Stimulated activated effector memory CD8-positive, alpha-beta T cell treated with anti-CD3 and anti-CD28 coated beads, Interleukin-12 subunit alpha, Interleukin-12 subunit beta, amount 100 ng/mL, for 72 hours (primary cell): Measurements from ENCODE around the gene TMEM33.
A peak's percentile ranks its signal among the peaks of the same experiment; 100 is the strongest.

Experiments
- ATAC-seq: fragments of 150-1000 bp; cut with Tn5 transposase; 2 replicates; pipeline ENCODE4 v1.10.0; 2021
- DNase-seq, 2 donors: peaks; one replicate each; pipeline ENCODE4 v3.0.0; 2021 to 2022; ENCODE audit warnings: low spot score in 2 of 2
- H3K27ac Mint-ChIP-seq: one replicate; pipeline ENCODE4 v1.8.0; 2022; ENCODE audit warnings: mild to moderate bottlenecking, mixed read lengths
- H3K36me3 Mint-ChIP-seq: one replicate; pipeline ENCODE4 v1.8.0; 2022; ENCODE audit warnings: mild to moderate bottlenecking, mixed read lengths
- H3K4me1 Mint-ChIP-seq: one replicate; pipeline ENCODE4 v1.8.0; 2022; ENCODE audit warnings: mixed read lengths
- H3K4me3 Mint-ChIP-seq: one replicate; pipeline ENCODE4 v1.8.0; 2022; ENCODE audit warnings: mild to moderate bottlenecking, mixed read lengths
- H3K9me3 Mint-ChIP-seq: one replicate; pipeline ENCODE4 v1.8.0; 2022; ENCODE audit warnings: mixed read lengths

Gene TMEM33

GRCh38 chr4:41975341-41975740 is 40.1 kb downstream of the TMEM33 start:
- Mint-ChIP-seq H3K4me3 (no peak overlapping the region), H3K4me1 (no peaks in the 10 kb centered on the region), H3K36me3 (no peaks in the 10 kb centered on the region), H3K27ac (no peak overlapping the region), H3K9me3 (no peaks in the 10 kb centered on the region)
- ATAC-seq (no peak), DNase-seq (no peak)

- Mint-ChIP-seq H3K9me3 (no peaks in the 10 kb centered on the region), H3K27ac (no peak overlapping the region), H3K36me3 (no peaks in the 10 kb centered on the region), H3K4me3 (no peak overlapping the region), H3K4me1 (no peaks in the 10 kb centered on the region)
- no peak for ATAC-seq
- DNase-seq, result no peak
These were observed 41.7 kb downstream of the TMEM33 start for GRCh38 chr4:41976775-41977516.

GRCh38 chr4:41977709-41978108 is 42.5 kb downstream of the TMEM33 start:
- ATAC-seq (no peak), DNase-seq (no peak)
- H3K27ac Mint-ChIP-seq, result no peak overlapping the region
- H3K4me1 Mint-ChIP-seq, result no peaks in the 10 kb centered on the region
- no peaks in the 10 kb centered on the region for H3K36me3 Mint-ChIP-seq
- no peak overlapping the region for H3K4me3 Mint-ChIP-seq
- H3K9me3 Mint-ChIP-seq, result no peaks in the 10 kb centered on the region

- H3K4me1 Mint-ChIP-seq, result no peaks in the 10 kb centered on the region
- H3K27ac Mint-ChIP-seq, result no peak within 1 kb of the TSS
- H3K9me3 Mint-ChIP-seq, result no peaks in the 10 kb centered on the region
- ATAC-seq (no peak), DNase-seq (no peak)
- no peaks in the 10 kb centered on the region for H3K36me3 Mint-ChIP-seq
- no peak within 1 kb of the TSS for H3K4me3 Mint-ChIP-seq
These were observed 46.2 kb downstream of the TMEM33 start, which contains the start of gene DCAF4L1 for GRCh38 chr4:41981456-41981855. Gene DCAF4L1, plus strand, starts transcription at chr4:41981756. Its CDS starts 37 bp downstream, at chr4:41981793.

GRCh38 chr4:41982716-41983115 is 47.5 kb downstream of the TMEM33 start:
- no peaks in the 10 kb centered on the region for H3K9me3 Mint-ChIP-seq
- DNase-seq (no peak), ATAC-seq (no peak)
- H3K4me3 Mint-ChIP-seq, result no peak overlapping the region
- H3K4me1 Mint-ChIP-seq, result no peaks in the 10 kb centered on the region
- H3K27ac Mint-ChIP-seq, result no peak overlapping the region
- H3K36me3 Mint-ChIP-seq, result no peaks in the 10 kb centered on the region

GRCh38 chr4:41985151-41985550 is 49.9 kb downstream of the TMEM33 start:
- DNase-seq (no peak), ATAC-seq (no peak)
- Mint-ChIP-seq H3K27ac (no peak overlapping the region), H3K4me1 (peaks cover 8% of the 10 kb centered on the region), H3K36me3 (peaks cover 4% of the 10 kb centered on the region), H3K4me3 (no peak overlapping the region), H3K9me3 (no peaks in the 10 kb centered on the region)

- Mint-ChIP-seq H3K4me1 (peaks cover 22% of the 10 kb centered on the region), H3K9me3 (no peaks in the 10 kb centered on the region), H3K4me3 (peak overlapping the region; percentile 92), H3K36me3 (peaks cover 15% of the 10 kb centered on the region), H3K27ac (peak overlapping the region; percentile 93)
- DNase-seq, result no peak
- peak; percentile 20 for ATAC-seq
These were observed 54.8 kb downstream of the TMEM33 start for GRCh38 chr4:41989994-41990364.

GRCh38 chr4:41990365-41991111 is 55.3 kb downstream of the TMEM33 start, which contains the start of gene SLC30A9:
Gene SLC30A9, plus strand, starts transcription at chr4:41990530. Its CDS starts 122 bp downstream, at chr4:41990652.
- DNase-seq (peak; percentile 76 to 94), ATAC-seq (peak; percentile 98)
- H3K36me3 Mint-ChIP-seq, result peaks cover 15% of the 10 kb centered on the region
- H3K4me3 Mint-ChIP-seq, result peak within 1 kb of the TSS; percentile 92
- no peaks in the 10 kb centered on the region for H3K9me3 Mint-ChIP-seq
- peaks cover 26% of the 10 kb centered on the region for H3K4me1 Mint-ChIP-seq
- H3K27ac Mint-ChIP-seq, result peak within 1 kb of the TSS; percentile 93

GRCh38 chr4:41991916-41992767 is 56.9 kb downstream of the TMEM33 start:
- Mint-ChIP-seq H3K4me1 (peaks cover 28% of the 10 kb centered on the region), H3K36me3 (peaks cover 20% of the 10 kb centered on the region), H3K9me3 (no peaks in the 10 kb centered on the region), H3K4me3 (peak overlapping the region; percentile 92), H3K27ac (peak overlapping the region; percentile 93)
- DNase-seq (no peak), ATAC-seq (no peak)

- H3K36me3 Mint-ChIP-seq, result peaks cover 20% of the 10 kb centered on the region
- H3K9me3 Mint-ChIP-seq, result no peaks in the 10 kb centered on the region
- H3K27ac Mint-ChIP-seq, result no peak overlapping the region
- DNase-seq (no peak), ATAC-seq (no peak)
- no peak overlapping the region for H3K4me3 Mint-ChIP-seq
- peaks cover 28% of the 10 kb centered on the region for H3K4me1 Mint-ChIP-seq
These were observed 58.0 kb downstream of the TMEM33 start for GRCh38 chr4:41992967-41993857.

GRCh38 chr4:41994461-41994985 is 59.3 kb downstream of the TMEM33 start:
- Mint-ChIP-seq H3K9me3 (no peaks in the 10 kb centered on the region), H3K4me1 (peaks cover 26% of the 10 kb centered on the region)
- DNase-seq, result no peak

GRCh38 chr4:41998019-41998418 is 62.8 kb downstream of the TMEM33 start:
- DNase-seq (no peak), ATAC-seq (no peak)
- no peaks in the 10 kb centered on the region for H3K9me3 Mint-ChIP-seq
- H3K4me3 Mint-ChIP-seq, result no peak overlapping the region
- no peak overlapping the region for H3K27ac Mint-ChIP-seq
- peaks cover 11% of the 10 kb centered on the region for H3K4me1 Mint-ChIP-seq
- peaks cover 27% of the 10 kb centered on the region for H3K36me3 Mint-ChIP-seq

More at GRCh38 chr4:41994461-41994985, 59.3 kb downstream of the TMEM33 start:
- Mint-ChIP-seq H3K4me3 (no peak overlapping the region), H3K27ac (no peak overlapping the region), H3K36me3 (peaks cover 30% of the 10 kb centered on the region)
- no peak for ATAC-seq

GRCh38 chr4:41999321-41999720 is 64.1 kb downstream of the TMEM33 start:
- no peak for DNase-seq
- Mint-ChIP-seq H3K9me3 (no peaks in the 10 kb centered on the region), H3K4me1 (peaks cover 23% of the 10 kb centered on the region), H3K27ac (no peak overlapping the region), H3K36me3 (peaks cover 40% of the 10 kb centered on the region), H3K4me3 (no peak overlapping the region)
- ATAC-seq, result no peak
